ENCODE data around the gene HOXB1.

The HOXB1 gene

GRCh38 chr17:48499735-48500434 is 30.9 kb downstream of the HOXB1 start:
- no peak for DNase-seq (ENCODE audit: low spot score)
- TF ChIP-seq CTCF (IDR thresholded peaks at IDR 0.05; ENCODE audit: poor library complexity, severe bottlenecking) = no peak
- H3K36me3 ChIP-seq (ENCODE audit: low read depth) = no peaks in the 10 kb centered on the region
- no peak overlapping the region for H3K27ac ChIP-seq (ENCODE audit: poor library complexity, severe bottlenecking)
- no peak for ATAC-seq (ENCODE audit: low read depth)
- no peak overlapping the region for H3K4me3 ChIP-seq (ENCODE audit: severe bottlenecking)
- H3K27me3 ChIP-seq (ENCODE audit: insufficient read depth, poor library complexity, severe bottlenecking) = no peaks in the 10 kb centered on the region
- peaks cover 7% of the 10 kb centered on the region for H3K4me1 ChIP-seq (ENCODE audit: insufficient read depth, poor library complexity, severe bottlenecking)
- H3K9me3 ChIP-seq (ENCODE audit: severe bottlenecking) = no peaks in the 10 kb centered on the region

- H3K4me1 ChIP-seq (ENCODE audit: insufficient read depth, poor library complexity, severe bottlenecking) = peaks cover 7% of the 10 kb centered on the region
- no peaks in the 10 kb centered on the region for H3K9me3 ChIP-seq (ENCODE audit: severe bottlenecking)
- H3K36me3 ChIP-seq (ENCODE audit: low read depth) = no peaks in the 10 kb centered on the region
- no peaks in the 10 kb centered on the region for H3K27me3 ChIP-seq (ENCODE audit: insufficient read depth, poor library complexity, severe bottlenecking)
- H3K4me3 ChIP-seq (ENCODE audit: severe bottlenecking) = no peak overlapping the region
- ATAC-seq (ENCODE audit: low read depth) (peak; percentile 42; the same call in 1 of the 3 replicates), DNase-seq (ENCODE audit: low spot score) (no peak)
- TF ChIP-seq CTCF (IDR thresholded peaks at IDR 0.05; ENCODE audit: poor library complexity, severe bottlenecking) = no peak
- no peak overlapping the region for H3K27ac ChIP-seq (ENCODE audit: poor library complexity, severe bottlenecking)
Observed at GRCh38 chr17:48499248-48499647, 31.6 kb downstream of the HOXB1 start.

- TF ChIP-seq CTCF (IDR thresholded peaks at IDR 0.05; ENCODE audit: poor library complexity, severe bottlenecking) = no peak
- Histone ChIP-seq H3K4me3 (ENCODE audit: severe bottlenecking) (no peak overlapping the region), H3K27me3 (ENCODE audit: insufficient read depth, poor library complexity, severe bottlenecking) (no peaks in the 10 kb centered on the region), H3K27ac (ENCODE audit: poor library complexity, severe bottlenecking) (peak overlapping the region; percentile 21), H3K4me1 (ENCODE audit: insufficient read depth, poor library complexity, severe bottlenecking) (peaks cover 7% of the 10 kb centered on the region), H3K9me3 (ENCODE audit: severe bottlenecking) (no peaks in the 10 kb centered on the region), H3K36me3 (ENCODE audit: low read depth) (no peaks in the 10 kb centered on the region)
- DNase-seq (ENCODE audit: low spot score) (no peak), ATAC-seq (ENCODE audit: low read depth) (no peak)
Observed at GRCh38 chr17:48498164-48498850, 32.5 kb downstream of the HOXB1 start.

GRCh38 chr17:48497103-48497502 is 33.7 kb downstream of the HOXB1 start:
- Histone ChIP-seq H3K9me3 (ENCODE audit: severe bottlenecking) (no peaks in the 10 kb centered on the region), H3K36me3 (ENCODE audit: low read depth) (no peaks in the 10 kb centered on the region), H3K4me3 (ENCODE audit: severe bottlenecking) (no peak overlapping the region), H3K27me3 (ENCODE audit: insufficient read depth, poor library complexity, severe bottlenecking) (no peaks in the 10 kb centered on the region), H3K4me1 (ENCODE audit: insufficient read depth, poor library complexity, severe bottlenecking) (peaks cover 7% of the 10 kb centered on the region), H3K27ac (ENCODE audit: poor library complexity, severe bottlenecking) (peak overlapping the region; percentile 21)
- TF ChIP-seq CTCF (IDR thresholded peaks at IDR 0.05; ENCODE audit: poor library complexity, severe bottlenecking) = no peak
- peak; percentile 70 for ATAC-seq (ENCODE audit: low read depth)
- DNase-seq (ENCODE audit: low spot score) = no peak

- DNase-seq (ENCODE audit: low spot score) = no peak
- Histone ChIP-seq H3K4me3 (ENCODE audit: severe bottlenecking) (no peak overlapping the region), H3K4me1 (ENCODE audit: insufficient read depth, poor library complexity, severe bottlenecking) (peaks cover 7% of the 10 kb centered on the region), H3K9me3 (ENCODE audit: severe bottlenecking) (no peaks in the 10 kb centered on the region), H3K27me3 (ENCODE audit: insufficient read depth, poor library complexity, severe bottlenecking) (no peaks in the 10 kb centered on the region), H3K27ac (ENCODE audit: poor library complexity, severe bottlenecking) (no peak overlapping the region), H3K36me3 (ENCODE audit: low read depth) (no peaks in the 10 kb centered on the region)
- no peak for ATAC-seq (ENCODE audit: low read depth)
- TF ChIP-seq CTCF (IDR thresholded peaks at IDR 0.05; ENCODE audit: poor library complexity, severe bottlenecking) = no peak
Observed at GRCh38 chr17:48494335-48494734, 36.5 kb downstream of the HOXB1 start.
